Heart left ventricle (tissue), 16 donors: ENCODE measurements around the gene TTYH3. TPM values are rescaled to one million over a fixed set of nuclear protein-coding genes. Genes with fewer than 3 reads are reported as not detected.

Experiments
- ATAC-seq, 4 donors: fragments of 200-7000 bp; cut with Tn5 transposase; one replicate each; pipeline ENCODE4 v1.9.1; 2020 to 2022; ENCODE audit warnings: moderate library complexity in 4 of 4, mild to moderate bottlenecking in 3 of 4, moderate number of reproducible peaks in 1 of 4
- DNase-seq, 5 donors: peaks; one replicate each; pipeline ENCODE4 v3.0.0-alpha.2; 2020
- H3K27ac ChIP-seq, 12 donors: fragments of 200-600 bp; sonication (generic) in 4 of 12; one replicate each; pipeline versions ENCODE4 v1.5.0 to v1.8.0; 2016 to 2022; ENCODE audit warnings: mild to moderate bottlenecking in 2 of 12
- H3K27me3 ChIP-seq, 9 donors: fragments of 200-600 bp; sonication (generic) in 2 of 9; one replicate each; pipeline versions ENCODE4 v1.5.1 to v1.8.0; 2016 to 2022; ENCODE audit warnings: mild to moderate bottlenecking in 3 of 9
- H3K36me3 ChIP-seq, 9 donors: fragments of 200-600 bp; sonication (generic) in 2 of 9; one replicate each; pipeline versions ENCODE4 v1.5.0 to v1.8.0; 2018 to 2022; ENCODE audit warnings: mild to moderate bottlenecking in 2 of 9
- H3K4me1 ChIP-seq, 12 donors: fragments of 200-600 bp; sonication (generic) in 4 of 12; one replicate each; pipeline versions ENCODE4 v1.5.0 to v1.8.0; 2016 to 2022; ENCODE audit warnings: mild to moderate bottlenecking in 3 of 12
- H3K4me3 ChIP-seq, 12 donors: fragments of 200-600 bp; sonication (generic) in 4 of 12; one replicate each; pipeline versions ENCODE4 v1.5.0 to v1.8.0; 2017 to 2022; ENCODE audit warnings: mild to moderate bottlenecking in 9 of 12, moderate library complexity in 4 of 12
- H3K9me3 ChIP-seq, 12 donors: fragments of 200-600 bp; sonication (generic) in 4 of 12; one replicate each; pipeline versions ENCODE4 v1.5.0 to v1.8.0; 2016 to 2022; ENCODE audit warnings: mild to moderate bottlenecking in 1 of 12
- POLR2A ChIP-seq, 2 donors: fragments of 450-650 bp; IDR thresholded peaks; one replicate each; pipeline ENCODE4 v1.6.1; 2017; ENCODE audit warnings: antibody characterized with exemption in 2 of 2, mild to moderate bottlenecking in 2 of 2, moderate library complexity in 2 of 2
- WGBS, 4 donors: extraction: QIAGEN DNeasy Blood & Tissue Kit in 2 of 4; methylation state at CpG; one replicate each; pipeline versions ENCODE4 v1.1.5 to v1.1.7; 2013 to 2018; 5-methylcytosine and 5-hydroxymethylcytosine counted together
- intact Hi-C, 10 donors: fragments of 100-400 bp; cut with DNase I; formaldehyde crosslinking; loops; one replicate each; pipeline versions ENCODE4 v1.11.1 to v1.14.2; 2022
- polyA plus RNA-seq, 2 donors: library from polyadenylated mRNA; stranded (reverse); fragments of 200-250 nt; gene quantifications; one replicate each; pipeline ENCODE4 v1.2.3, GENCODE V29; 2013
- total RNA-seq, 9 donors: library from RNA; depleted of rRNA in 2 of 9; stranded (reverse); fragments of >200 nt in 2 of 9; fragmentation: NEBNext Ultra II Directional in 3 of 9; extraction: Animal tissue kit (Norgen Biotek cat#: 25700) in 3 of 9; gene quantifications; one replicate each; pipeline versions ENCODE4 v1.1.0 to v1.2.4, GENCODE V29; 2016 to 2023
- TF ChIP-seq, protein P1 (sequence below), 12 donors: fragments of 200-600 bp; sonication (generic) in 4 of 12; IDR thresholded peaks; one replicate each; pipeline versions ENCODE4 v1.5.0 to v1.8.0; 2018 to 2022; ENCODE audit warnings: antibody characterized with exemption in 12 of 12, mild to moderate bottlenecking in 5 of 12
- donor health status: ischemic (EF 13 %, LVEDD 7.1; RV severe dilation, severe dysfunction).
- donor health status: healthy with polysubstance abuse.
- donor health status: DM: no; HTN: yes; CAD: no.
- donor health status: DM: no; HTN: no; CAD: no.
- donor health status: ischemic (EF 25% LVEDD 6.9; RV normal size, moderate dysfunction).
- donor health status: ischemic (EF 25% LVEDD 5.7; RV mildly dilated, moderate dysfunction).
- donor health status: healthy.
- donor health status: DM: yes; HTN: yes; CAD: no.
- donor health status: ischemic (EF 35%, LVEDD 5.7; RV mildly dilated, moderate dysfunction).
- donor health status: nonischemic (EF 11% LVEDD 7.7; RV severe dilation, severe dysfunction).
- donor health status: DM: yes; HTN: yes; CAD: no.
- donor health status: PGD.
- donor health status: ischemic (EF 29% LVEDD 5.4; RV normal size, mild dysfunction).
- donor health status: nonischemic (EF 23%, LVEDD 6.1; RV moderate dilation, normal function).

Gene TTYH3
- total and polyA plus RNA-seq, 11 donors, result 5.7 to 104 (median 12.8) TPM

DNA sequence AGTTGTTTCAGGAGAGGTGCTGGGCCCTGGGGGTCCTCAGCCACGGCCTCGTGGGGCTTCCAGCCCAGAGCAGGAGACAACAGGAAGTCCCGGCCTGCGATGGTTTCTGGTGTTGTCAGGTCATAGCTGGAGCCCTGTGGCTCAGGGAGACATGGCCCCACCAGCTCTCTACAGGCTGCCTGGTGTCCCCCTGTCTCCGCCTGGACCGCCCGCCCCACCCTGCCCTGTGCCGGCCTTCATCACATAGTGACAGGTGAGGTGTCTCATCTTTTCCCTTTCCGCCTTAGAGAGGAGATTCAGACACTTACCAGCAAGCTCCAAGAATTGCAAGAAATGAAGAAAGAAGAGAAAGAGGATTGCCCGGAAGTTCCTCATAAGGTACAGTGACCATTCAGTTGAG is 37.2 kb upstream of the TTYH3 start:
- Histone ChIP-seq H3K27me3 (no peaks in the 10 kb centered on the region), H3K27ac (no peak overlapping the region), H3K9me3 (no peaks in the 10 kb centered on the region), H3K4me1 (peaks cover 0 to 8% (median 0%) of the 10 kb centered on the region in 12 donors), H3K36me3 (peaks cover 0 to 87% (median 62%) of the 10 kb centered on the region in 9 donors), H3K4me3 (no peak overlapping the region)
- DNase-seq (no peak), ATAC-seq (no peak)
- 86 to 93% (median 88%) methylated on average over 10 of the region's 10 CpGs for WGBS, 4 donors
- intact Hi-C loops, result no loop called here
- TF ChIP-seq POLR2A (IDR thresholded peaks at IDR 0.05), result no peak
- TF ChIP-seq, protein P1, sequence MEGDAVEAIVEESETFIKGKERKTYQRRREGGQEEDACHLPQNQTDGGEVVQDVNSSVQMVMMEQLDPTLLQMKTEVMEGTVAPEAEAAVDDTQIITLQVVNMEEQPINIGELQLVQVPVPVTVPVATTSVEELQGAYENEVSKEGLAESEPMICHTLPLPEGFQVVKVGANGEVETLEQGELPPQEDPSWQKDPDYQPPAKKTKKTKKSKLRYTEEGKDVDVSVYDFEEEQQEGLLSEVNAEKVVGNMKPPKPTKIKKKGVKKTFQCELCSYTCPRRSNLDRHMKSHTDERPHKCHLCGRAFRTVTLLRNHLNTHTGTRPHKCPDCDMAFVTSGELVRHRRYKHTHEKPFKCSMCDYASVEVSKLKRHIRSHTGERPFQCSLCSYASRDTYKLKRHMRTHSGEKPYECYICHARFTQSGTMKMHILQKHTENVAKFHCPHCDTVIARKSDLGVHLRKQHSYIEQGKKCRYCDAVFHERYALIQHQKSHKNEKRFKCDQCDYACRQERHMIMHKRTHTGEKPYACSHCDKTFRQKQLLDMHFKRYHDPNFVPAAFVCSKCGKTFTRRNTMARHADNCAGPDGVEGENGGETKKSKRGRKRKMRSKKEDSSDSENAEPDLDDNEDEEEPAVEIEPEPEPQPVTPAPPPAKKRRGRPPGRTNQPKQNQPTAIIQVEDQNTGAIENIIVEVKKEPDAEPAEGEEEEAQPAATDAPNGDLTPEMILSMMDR (IDR thresholded peaks at IDR 0.05), result no peak

GRCh38 chr7:2595258-2595860 is 36.4 kb upstream of the TTYH3 start:
- DNase-seq, result no peak
- no peak for ATAC-seq
- H3K4me1 ChIP-seq, result peaks cover 0 to 8% (median 0%) of the 10 kb centered on the region in 12 donors
- H3K36me3 ChIP-seq, result peaks cover 0 to 85% (median 67%) of the 10 kb centered on the region in 9 donors
- no peak overlapping the region for H3K27ac ChIP-seq
- H3K9me3 ChIP-seq, result no peaks in the 10 kb centered on the region
- intact Hi-C loops, result no loop called here
- 91 to 95% (median 91%) methylated on average over 17 to 27 of the region's 27 CpGs for WGBS, 4 donors
- H3K4me3 ChIP-seq, result no peak overlapping the region
- H3K27me3 ChIP-seq, result no peaks in the 10 kb centered on the region
- TF ChIP-seq POLR2A (IDR thresholded peaks at IDR 0.05), result no peak

GRCh38 chr7:2596464-2597272 is 35.1 kb upstream of the TTYH3 start:
- Histone ChIP-seq H3K36me3 (peaks cover 0 to 83% (median 69%) of the 10 kb centered on the region in 9 donors), H3K9me3 (no peaks in the 10 kb centered on the region), H3K4me3 (no peak overlapping the region), H3K27me3 (no peaks in the 10 kb centered on the region), H3K27ac (no peak overlapping the region), H3K4me1 (peaks cover 0 to 8% (median 0%) of the 10 kb centered on the region in 12 donors)
- WGBS, 4 donors, result 89 to 96% (median 93%) methylated on average over 22 of the region's 22 CpGs
- no peak for DNase-seq
- TF ChIP-seq POLR2A (IDR thresholded peaks at IDR 0.05), result no peak
- TF ChIP-seq, protein P1 (IDR thresholded peaks at IDR 0.05), result no peak
- intact Hi-C loops, result no loop called here
- no peak for ATAC-seq

GRCh38 chr7:2597273-2597640 is 34.5 kb upstream of the TTYH3 start:
- DNase-seq (no peak), ATAC-seq (no peak)
- Histone ChIP-seq H3K27me3 (no peaks in the 10 kb centered on the region), H3K36me3 (peaks cover 0 to 82% (median 64%) of the 10 kb centered on the region in 9 donors), H3K9me3 (no peaks in the 10 kb centered on the region), H3K27ac (no peak overlapping the region), H3K4me1 (peaks cover 0 to 8% (median 0%) of the 10 kb centered on the region in 12 donors), H3K4me3 (no peak overlapping the region)
- WGBS, 4 donors, result 77 to 93% (median 90%) methylated on average over 13 of the region's 13 CpGs
- intact Hi-C loops, result no loop called here
- TF ChIP-seq, protein P1 (IDR thresholded peaks at IDR 0.05), result no peak
- TF ChIP-seq POLR2A (IDR thresholded peaks at IDR 0.05), result no peak
